Caco-2 (cell line): ENCODE measurements around the gene FSHR. TPM values are rescaled to one million over a fixed set of nuclear protein-coding genes. Genes with fewer than 3 reads are reported as not detected.

Experiments used
- BruUV-seq: library from RNA; stranded (reverse); fragments of 400-500 nt; replicated peaks from 2 replicates; lab custom pipeline; 2021; lab: Mats Ljungman, UMichigan
- CTCF ChIA-PET: fragments of 300-600 bp; sonication (Branson Sonifier 250); formaldehyde crosslinking; loops from one replicate; lab custom pipeline; 2022; ENCODE audit warnings: antibody characterized with exemption; lab: Charles Lee
- POLR2A ChIA-PET: fragments of 300-600 bp; sonication (Branson Sonifier 250); formaldehyde crosslinking; loops from one replicate; lab custom pipeline; 2022; ENCODE audit warnings: antibody characterized with exemption; lab: Charles Lee
- DNase-seq, 2 experiments: peaks; one replicate each; pipeline versions ENCODE4 v3.0.0 to v3.0.0-alpha.2; 2020 to 2022
- H3K27me3 ChIP-seq: replicated peaks from 2 replicates; pipeline ENCODE4 v1.6.0; 2011; ENCODE audit warnings: low read length; ENCODE audit not compliant: control insufficient read depth, insufficient read depth
- H3K36me3 ChIP-seq: 2 replicates; pipeline ENCODE4 v1.5.1; 2011; ENCODE audit warnings: low read length; ENCODE audit not compliant: control insufficient read depth, insufficient read depth
- H3K4me1 ChIP-seq: fragments of 250-450 bp; sonication (Bioruptor Pico); 2 replicates; pipeline ENCODE4 v1.5.1; 2020; ENCODE audit warnings: mild to moderate bottlenecking
- H3K4me3 ChIP-seq: 2 replicates; pipeline ENCODE4 v1.5.1; 2011; ENCODE audit warnings: low read depth, mild to moderate bottlenecking, control low read depth, low read length
- H3K9me3 ChIP-seq: fragments of 250-450 bp; sonication (Bioruptor Pico); 2 replicates; pipeline ENCODE4 v1.5.1; 2020; ENCODE audit warnings: mild to moderate bottlenecking, moderate library complexity
- H3K27ac Mint-ChIP-seq: one replicate; pipeline ENCODE4 v1.8.0; 2022; ENCODE audit warnings: mixed read lengths; ENCODE audit not compliant: unreplicated experiment
- H3K27me3 Mint-ChIP-seq: one replicate; pipeline ENCODE4 v1.8.0; 2022; ENCODE audit warnings: mixed read lengths; ENCODE audit not compliant: insufficient read depth, unreplicated experiment
- H3K36me3 Mint-ChIP-seq: one replicate; pipeline ENCODE4 v1.8.0; 2022; ENCODE audit warnings: mild to moderate bottlenecking, mixed read lengths; ENCODE audit not compliant: insufficient read depth, unreplicated experiment
- H3K4me1 Mint-ChIP-seq: one replicate; pipeline ENCODE4 v1.8.0; 2022; ENCODE audit warnings: low read depth, mixed read lengths; ENCODE audit not compliant: unreplicated experiment
- H3K4me3 Mint-ChIP-seq: one replicate; pipeline ENCODE4 v1.8.0; 2022; ENCODE audit warnings: mild to moderate bottlenecking, moderate library complexity, mixed read lengths; ENCODE audit not compliant: unreplicated experiment
- H3K9me3 Mint-ChIP-seq: one replicate; pipeline ENCODE4 v1.8.0; 2022; ENCODE audit warnings: mixed read lengths; ENCODE audit not compliant: unreplicated experiment
- intact Hi-C: fragments of 100-400 bp; cut with micrococcal nuclease; formaldehyde crosslinking; loops from one replicate; pipeline ENCODE4 v1.10.0; 2022; ENCODE audit not compliant: unreplicated experiment
- total RNA-seq: library from RNA; stranded (reverse); gene quantifications from 2 replicates; pipeline ENCODE4 v1.2.3, GENCODE V29; 2022
- TF ChIP-seq, protein P1 (sequence below), 2 experiments: fragments of 200-600 bp in 1 of 2; IDR thresholded peaks; 1 replicate in 1 of 2; 2 replicates in 1 of 2; pipeline versions ENCODE4 v1.5.1 to v1.8.0; 2011 to 2022; ENCODE audit warnings: antibody characterized with exemption in 1 of 2, control low read depth in 1 of 2, inconsistent platforms in 1 of 2, low read depth in 1 of 2, low read length in 1 of 2, mild to moderate bottlenecking in 1 of 2, moderate library complexity in 1 of 2; ENCODE audit not compliant: insufficient read depth in 1 of 2, severe bottlenecking in 1 of 2, unreplicated experiment in 1 of 2

Gene FSHR
- total RNA-seq, 1 experiment from 2014 or later, result 0.41 TPM

DNA sequence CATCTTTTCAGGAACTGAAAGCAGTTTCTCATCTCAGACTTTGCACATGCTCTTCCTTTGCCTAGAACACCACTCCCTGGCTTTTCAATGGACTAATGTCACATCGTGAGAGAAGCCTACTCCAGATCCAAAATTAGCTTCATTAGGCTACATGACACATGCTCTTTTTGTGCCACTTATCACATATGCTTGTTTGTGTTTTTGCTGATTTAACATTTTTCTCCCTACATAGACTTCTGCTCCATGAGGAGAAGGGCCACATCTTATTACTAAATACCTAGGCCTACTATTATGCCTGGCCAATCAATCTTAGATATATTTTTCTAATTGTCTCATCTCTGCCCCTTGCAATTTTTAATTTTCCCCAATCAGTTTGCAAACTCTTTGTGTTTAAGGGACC lies 212.4 kb downstream of the FSHR start:
- no peaks in the 10 kb centered on the region for H3K9me3 ChIP-seq
- Mint-ChIP-seq H3K4me3 (no peak overlapping the region), H3K36me3 (no peaks in the 10 kb centered on the region), H3K27me3 (peaks cover 7% of the 10 kb centered on the region), H3K27ac (no peak overlapping the region), H3K4me1 (no peaks in the 10 kb centered on the region), H3K9me3 (no peaks in the 10 kb centered on the region)
- no peaks in the 10 kb centered on the region for H3K36me3 ChIP-seq
- intact Hi-C loops, result no loop called here
- no peak for DNase-seq
- no peaks in the 10 kb centered on the region for H3K4me1 ChIP-seq
- CTCF ChIA-PET, result no interaction called here
- H3K4me3 ChIP-seq, result no peak overlapping the region
- H3K27me3 ChIP-seq, result no peaks in the 10 kb centered on the region; the same call in none of the 2 replicates
- POLR2A ChIA-PET, result no interaction called here
- TF ChIP-seq, protein P1, sequence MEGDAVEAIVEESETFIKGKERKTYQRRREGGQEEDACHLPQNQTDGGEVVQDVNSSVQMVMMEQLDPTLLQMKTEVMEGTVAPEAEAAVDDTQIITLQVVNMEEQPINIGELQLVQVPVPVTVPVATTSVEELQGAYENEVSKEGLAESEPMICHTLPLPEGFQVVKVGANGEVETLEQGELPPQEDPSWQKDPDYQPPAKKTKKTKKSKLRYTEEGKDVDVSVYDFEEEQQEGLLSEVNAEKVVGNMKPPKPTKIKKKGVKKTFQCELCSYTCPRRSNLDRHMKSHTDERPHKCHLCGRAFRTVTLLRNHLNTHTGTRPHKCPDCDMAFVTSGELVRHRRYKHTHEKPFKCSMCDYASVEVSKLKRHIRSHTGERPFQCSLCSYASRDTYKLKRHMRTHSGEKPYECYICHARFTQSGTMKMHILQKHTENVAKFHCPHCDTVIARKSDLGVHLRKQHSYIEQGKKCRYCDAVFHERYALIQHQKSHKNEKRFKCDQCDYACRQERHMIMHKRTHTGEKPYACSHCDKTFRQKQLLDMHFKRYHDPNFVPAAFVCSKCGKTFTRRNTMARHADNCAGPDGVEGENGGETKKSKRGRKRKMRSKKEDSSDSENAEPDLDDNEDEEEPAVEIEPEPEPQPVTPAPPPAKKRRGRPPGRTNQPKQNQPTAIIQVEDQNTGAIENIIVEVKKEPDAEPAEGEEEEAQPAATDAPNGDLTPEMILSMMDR (IDR thresholded peaks at IDR 0.05; ENCODE audit: insufficient read depth in 1 of 2, low read depth in 1 of 2, low read length in 1 of 2, severe bottlenecking in 1 of 2, unreplicated experiment in 1 of 2), result no peak
- no TSS peak for BruUV-seq

DNA sequence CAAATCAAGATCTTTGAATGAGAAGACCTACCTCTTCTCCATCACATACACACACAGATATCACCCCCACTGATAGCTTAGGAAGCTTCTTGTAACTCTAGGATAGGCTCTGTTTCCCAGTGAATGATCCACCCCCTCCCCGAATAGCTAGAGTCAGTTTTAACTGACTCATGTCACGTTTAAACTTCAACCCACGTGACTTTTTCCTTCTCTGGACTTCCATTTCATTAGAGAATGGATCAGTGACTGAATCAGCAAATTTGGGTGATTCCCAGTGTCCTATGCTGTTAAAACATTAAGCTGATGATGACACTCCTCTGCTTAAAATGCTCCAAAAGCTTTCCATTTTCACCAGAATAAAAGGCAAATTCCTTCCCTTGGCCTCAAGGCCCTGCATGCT lies 212.9 kb downstream of the FSHR start:
- H3K9me3 Mint-ChIP-seq, result no peaks in the 10 kb centered on the region
- no peak for DNase-seq
- intact Hi-C loops, result no loop called here
- peaks cover 7% of the 10 kb centered on the region for H3K27me3 Mint-ChIP-seq
- H3K27ac Mint-ChIP-seq, result no peak overlapping the region
- H3K36me3 ChIP-seq, result no peaks in the 10 kb centered on the region
- no peaks in the 10 kb centered on the region for H3K9me3 ChIP-seq
- ChIA-PET POLR2A (no interaction called here), CTCF (no interaction called here)
- no peaks in the 10 kb centered on the region; the same call in none of the 2 replicates for H3K27me3 ChIP-seq
- TF ChIP-seq, protein P1 (IDR thresholded peaks at IDR 0.05; ENCODE audit: insufficient read depth in 1 of 2, low read depth in 1 of 2, low read length in 1 of 2, severe bottlenecking in 1 of 2, unreplicated experiment in 1 of 2), result no peak
- no peaks in the 10 kb centered on the region for H3K4me1 Mint-ChIP-seq
- H3K4me1 ChIP-seq, result no peaks in the 10 kb centered on the region
- no peak overlapping the region for H3K4me3 Mint-ChIP-seq
- BruUV-seq, result no TSS peak
- no peaks in the 10 kb centered on the region for H3K36me3 Mint-ChIP-seq
- no peak overlapping the region for H3K4me3 ChIP-seq

DNA sequence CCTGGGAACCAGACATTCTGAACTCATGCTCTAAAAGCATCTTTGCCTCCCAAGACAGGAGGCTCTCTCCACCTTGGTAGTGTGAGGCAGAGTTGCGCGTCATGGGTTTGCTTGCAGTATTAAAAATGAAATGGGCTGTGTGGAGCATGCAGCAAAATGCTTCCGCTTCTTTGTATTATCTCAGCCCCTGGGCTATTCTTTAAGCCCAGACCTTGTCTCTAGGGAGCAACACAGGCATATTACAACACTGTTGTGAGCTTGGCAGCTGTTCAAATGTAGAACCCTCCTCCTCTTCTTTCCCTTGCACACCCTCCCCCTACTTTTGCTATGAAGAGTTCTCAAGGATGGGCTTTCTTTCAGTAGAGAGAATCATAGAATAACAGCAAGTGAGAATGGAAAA lies 213.7 kb downstream of the FSHR start:
- ChIA-PET CTCF (no interaction called here), POLR2A (no interaction called here)
- intact Hi-C loops, result no loop called here
- Mint-ChIP-seq H3K4me1 (no peaks in the 10 kb centered on the region), H3K9me3 (no peaks in the 10 kb centered on the region), H3K27me3 (peaks cover 8% of the 10 kb centered on the region), H3K27ac (no peak overlapping the region), H3K4me3 (no peak overlapping the region), H3K36me3 (no peaks in the 10 kb centered on the region)
- no TSS peak for BruUV-seq
- no peaks in the 10 kb centered on the region for H3K9me3 ChIP-seq
- no peaks in the 10 kb centered on the region for H3K36me3 ChIP-seq
- TF ChIP-seq, protein P1 (IDR thresholded peaks at IDR 0.05; ENCODE audit: insufficient read depth in 1 of 2, low read depth in 1 of 2, low read length in 1 of 2, severe bottlenecking in 1 of 2, unreplicated experiment in 1 of 2), result no peak
- H3K27me3 ChIP-seq, result no peaks in the 10 kb centered on the region; the same call in none of the 2 replicates
- no peaks in the 10 kb centered on the region for H3K4me1 ChIP-seq
- no peak overlapping the region for H3K4me3 ChIP-seq
- DNase-seq, result no peak
